Activated naive CD8-positive, alpha-beta T cell treated with anti-CD3 and anti-CD28 coated beads, Interleukin-2, amount 50 U/mL, for 24 hours (primary cell): ENCODE results near the gene CWC22.
"Not testable (repeated sequence)": the region's sequence is repeated elsewhere in the genome, so short reads cannot be mapped to it uniquely, and the experiment has no call there.

ENCODE experiments used
- ATAC-seq: fragments of 150-1000 bp; cut with Tn5 transposase; one replicate; pipeline ENCODE4 v1.10.0; 2021
- DNase-seq: peaks from one replicate; pipeline ENCODE4 v3.0.0; 2021
- H3K27ac Mint-ChIP-seq: one replicate; pipeline ENCODE4 v1.8.0; 2021; ENCODE audit warnings: mild to moderate bottlenecking, mixed read lengths
- H3K27me3 Mint-ChIP-seq: one replicate; pipeline ENCODE4 v1.8.0; 2021; ENCODE audit warnings: mixed read lengths
- H3K36me3 Mint-ChIP-seq: one replicate; pipeline ENCODE4 v1.8.0; 2021; ENCODE audit warnings: low read depth, mixed read lengths
- H3K4me1 Mint-ChIP-seq: one replicate; pipeline ENCODE4 v1.8.0; 2021; ENCODE audit warnings: mixed read lengths
- H3K4me3 Mint-ChIP-seq: one replicate; pipeline ENCODE4 v1.8.0; 2021; ENCODE audit warnings: mild to moderate bottlenecking, moderate library complexity, mixed read lengths
- H3K9me3 Mint-ChIP-seq: one replicate; pipeline ENCODE4 v1.8.0; 2021; ENCODE audit warnings: mixed read lengths

CWC22 gene

DNA sequence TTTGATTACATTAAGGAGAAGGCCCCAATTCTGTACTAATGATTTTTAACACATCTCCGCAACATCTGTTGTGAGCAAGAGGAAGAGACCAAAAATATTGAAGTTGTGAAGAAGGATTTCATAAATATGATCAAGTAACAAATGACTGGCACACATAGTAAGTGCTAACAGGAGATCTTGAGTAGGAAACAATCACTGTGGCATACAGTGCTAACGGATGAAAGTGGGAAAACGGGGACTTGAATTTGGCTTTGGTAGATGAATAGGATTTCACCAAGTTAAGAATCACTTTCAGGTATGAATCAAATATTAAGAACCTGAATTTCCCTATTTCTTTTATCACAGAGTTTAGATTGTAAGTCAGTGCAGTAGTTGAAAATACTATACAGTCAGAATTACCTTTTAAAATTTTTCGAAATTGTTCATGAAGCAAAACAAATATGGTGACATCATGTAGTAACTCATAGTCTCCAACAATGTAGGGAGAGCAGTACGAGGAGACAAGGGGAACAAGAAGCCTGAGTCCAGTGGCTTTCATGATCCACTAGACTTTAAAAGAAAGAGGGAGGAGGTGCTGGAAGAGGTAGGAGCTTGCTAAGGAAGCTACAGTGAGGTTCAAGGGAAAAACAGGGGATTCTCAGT is 16.3 kb downstream of the CWC22 start:
- ATAC-seq, result no peak
- H3K4me3 Mint-ChIP-seq, result no peak overlapping the region
- H3K27ac Mint-ChIP-seq, result peak overlapping the region; percentile 48
- H3K4me1 Mint-ChIP-seq, result peaks cover 36% of the 10 kb centered on the region
- peaks cover 45% of the 10 kb centered on the region for H3K36me3 Mint-ChIP-seq
- no peaks in the 10 kb centered on the region for H3K27me3 Mint-ChIP-seq
- H3K9me3 Mint-ChIP-seq, result no peaks in the 10 kb centered on the region
- no peak for DNase-seq

DNA sequence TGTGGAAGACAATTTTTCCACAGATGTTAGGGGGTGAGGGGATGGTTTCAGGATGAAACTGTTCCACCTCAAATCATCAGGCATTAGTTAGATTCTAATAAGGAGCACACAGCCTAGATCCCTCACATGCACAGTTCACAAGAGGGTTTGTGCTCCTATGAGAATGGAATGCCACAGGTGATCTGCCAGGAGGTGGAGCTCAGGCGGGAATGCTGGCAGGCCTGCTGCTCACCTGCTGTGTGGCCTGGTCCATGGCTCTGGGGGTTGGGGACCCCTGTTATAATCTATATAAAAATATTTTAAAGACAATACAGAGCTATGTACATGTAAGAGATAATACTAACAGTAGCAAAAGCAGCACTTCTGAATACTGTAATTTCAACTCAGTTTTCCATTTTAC is 19.2 kb downstream of the CWC22 start:
- Mint-ChIP-seq H3K36me3 (peaks cover 67% of the 10 kb centered on the region), H3K27ac (no peak overlapping the region), H3K27me3 (no peaks in the 10 kb centered on the region), H3K9me3 (no peaks in the 10 kb centered on the region), H3K4me3 (no peak overlapping the region), H3K4me1 (peaks cover 24% of the 10 kb centered on the region)
- DNase-seq (no peak), ATAC-seq (no peak)

DNA sequence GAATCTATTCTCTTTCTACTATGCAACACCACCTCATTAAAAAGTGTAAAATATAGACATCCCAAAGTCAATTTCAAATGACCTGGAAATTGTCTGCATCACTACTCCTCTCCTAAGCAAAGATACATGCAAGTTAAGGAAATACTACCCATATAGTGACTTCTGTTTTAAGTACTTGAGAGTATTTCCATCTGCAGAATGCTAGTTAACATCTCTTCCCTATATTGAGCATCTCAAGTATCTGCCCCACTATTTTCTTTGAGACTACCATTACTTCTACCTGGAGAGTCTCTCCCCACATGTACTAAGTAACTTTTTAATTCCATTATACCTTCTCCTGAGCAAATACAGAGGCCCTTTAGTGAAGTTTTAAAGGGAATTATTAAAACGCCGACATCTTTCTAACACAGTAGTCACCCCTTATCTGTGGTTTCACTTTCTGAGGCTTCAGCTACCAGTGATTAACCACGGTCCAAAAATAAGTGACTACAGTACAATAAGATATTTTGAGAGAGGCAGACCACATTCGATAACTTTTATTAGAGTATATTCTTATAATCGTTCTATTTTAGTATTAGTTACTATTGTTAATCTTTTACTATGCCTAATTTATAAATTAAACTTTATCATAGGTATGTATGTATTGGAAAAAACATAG is 21.8 kb downstream of the CWC22 start:
- Mint-ChIP-seq H3K36me3 (peaks cover 61% of the 10 kb centered on the region), H3K4me1 (peaks cover 4% of the 10 kb centered on the region), H3K27ac (no peak overlapping the region), H3K4me3 (no peak overlapping the region), H3K9me3 (no peaks in the 10 kb centered on the region), H3K27me3 (no peaks in the 10 kb centered on the region)
- no peak for DNase-seq
- no peak for ATAC-seq

- no peak for ATAC-seq
- no peaks in the 10 kb centered on the region for H3K9me3 Mint-ChIP-seq
- H3K36me3 Mint-ChIP-seq, result peaks cover 65% of the 10 kb centered on the region
- no peak overlapping the region for H3K4me3 Mint-ChIP-seq
- no peak for DNase-seq
- H3K27me3 Mint-ChIP-seq, result no peaks in the 10 kb centered on the region
- no peaks in the 10 kb centered on the region for H3K4me1 Mint-ChIP-seq
- H3K27ac Mint-ChIP-seq, result no peak overlapping the region
Measured at GRCh38 chr2:179983250-179983932, 23.7 kb downstream of the CWC22 start.

DNA sequence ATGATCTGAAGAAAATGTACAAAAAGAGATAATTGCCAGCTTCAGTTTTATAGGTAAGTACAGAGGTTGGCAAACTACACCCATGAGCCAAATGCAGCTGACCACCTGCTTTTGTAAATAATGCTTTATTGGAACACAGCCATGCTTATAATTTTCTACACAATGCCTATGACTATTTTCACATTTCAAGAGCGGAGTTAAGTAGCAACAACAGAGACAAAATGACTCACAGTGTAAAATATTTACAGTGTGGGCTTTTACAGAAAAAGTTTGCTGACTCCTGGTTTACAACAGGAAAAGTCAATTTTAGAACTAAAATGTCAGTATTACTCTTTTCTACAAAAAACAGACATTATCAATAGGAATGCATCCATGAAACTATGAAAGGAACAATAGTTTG is 26.0 kb downstream of the CWC22 start:
- DNase-seq (no peak), ATAC-seq (no peak)
- no peaks in the 10 kb centered on the region for H3K27me3 Mint-ChIP-seq
- H3K36me3 Mint-ChIP-seq, result peaks cover 66% of the 10 kb centered on the region
- no peaks in the 10 kb centered on the region for H3K9me3 Mint-ChIP-seq
- no peak overlapping the region for H3K4me3 Mint-ChIP-seq
- H3K4me1 Mint-ChIP-seq, result no peaks in the 10 kb centered on the region
- no peak overlapping the region for H3K27ac Mint-ChIP-seq

DNA sequence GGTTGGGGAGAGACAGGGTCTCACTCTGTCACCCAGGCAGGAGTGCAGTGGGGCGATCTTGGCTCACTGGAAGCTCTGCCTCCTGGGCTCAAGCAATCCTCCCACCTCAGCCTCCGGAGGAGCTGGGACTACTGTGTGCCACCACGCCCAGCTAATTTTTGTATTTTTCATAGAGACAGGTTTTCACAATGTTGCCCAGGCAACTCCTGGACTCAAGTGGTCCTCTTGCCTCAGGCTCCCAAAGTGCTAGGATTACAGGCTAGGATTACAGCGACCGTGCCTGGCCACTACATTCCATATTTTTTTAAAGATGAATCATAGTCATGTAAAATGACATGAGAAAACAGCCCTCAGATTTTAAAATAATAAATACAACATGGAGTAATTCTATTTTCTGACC is 32.3 kb downstream of the CWC22 start:
- Mint-ChIP-seq H3K4me1 (no peaks in the 10 kb centered on the region), H3K36me3 (peaks cover 50% of the 10 kb centered on the region), H3K27ac (no peak overlapping the region), H3K9me3 (no peaks in the 10 kb centered on the region), H3K4me3 (no peak overlapping the region), H3K27me3 (no peaks in the 10 kb centered on the region)
- ATAC-seq (no peak), DNase-seq (no peak)

DNA sequence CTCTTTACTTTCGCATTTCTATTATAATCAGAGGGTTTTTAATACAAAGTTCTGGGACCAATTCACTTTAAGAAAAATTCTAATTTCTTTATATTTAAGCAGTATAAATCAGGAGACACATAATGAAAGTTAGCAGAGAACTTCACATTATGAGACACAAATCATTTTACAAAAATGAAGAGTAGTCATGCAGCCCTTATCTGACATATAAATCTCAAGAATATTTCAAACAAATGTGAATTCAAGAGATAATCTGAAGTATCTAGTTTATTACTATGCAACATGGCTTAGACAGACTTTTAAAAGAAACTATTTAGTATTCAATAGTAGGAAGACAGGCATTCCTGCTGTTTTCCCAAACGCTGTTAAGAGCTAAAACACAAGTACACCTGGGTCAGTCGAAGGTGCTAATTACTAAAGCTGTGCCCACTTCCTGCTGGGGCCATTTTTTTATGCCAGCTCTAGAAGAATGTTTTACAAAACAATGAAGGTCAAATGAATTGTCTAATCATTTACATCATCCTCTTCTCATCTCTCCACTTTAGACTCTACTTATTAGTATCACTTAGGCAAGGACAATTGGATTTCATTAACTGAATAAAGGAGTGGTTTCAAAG is 40.2 kb downstream of the CWC22 start:
- H3K4me3 Mint-ChIP-seq, result no peak overlapping the region
- no peaks in the 10 kb centered on the region for H3K27me3 Mint-ChIP-seq
- H3K27ac Mint-ChIP-seq, result no peak overlapping the region
- peaks cover 49% of the 10 kb centered on the region for H3K36me3 Mint-ChIP-seq
- DNase-seq (no peak), ATAC-seq (no peak)
- peaks cover 6% of the 10 kb centered on the region for H3K4me1 Mint-ChIP-seq
- no peaks in the 10 kb centered on the region for H3K9me3 Mint-ChIP-seq

GRCh38 chr2:179965291-179966258 is 41.5 kb downstream of the CWC22 start:
- Mint-ChIP-seq H3K27ac (peak overlapping the region; percentile 4), H3K27me3 (no peaks in the 10 kb centered on the region), H3K9me3 (no peaks in the 10 kb centered on the region), H3K36me3 (peaks cover 50% of the 10 kb centered on the region), H3K4me3 (no peak overlapping the region), H3K4me1 (peaks cover 6% of the 10 kb centered on the region)
- ATAC-seq (no peak), DNase-seq (no peak)

GRCh38 chr2:179963626-179964025 is 43.5 kb downstream of the CWC22 start:
- H3K36me3 Mint-ChIP-seq, result peaks cover 45% of the 10 kb centered on the region

GRCh38 chr2:179958251-179958650 is 48.8 kb downstream of the CWC22 start:
- not testable (repeated sequence) for DNase-seq, H3K4me1 Mint-ChIP-seq, ATAC-seq, H3K27me3 Mint-ChIP-seq, H3K27ac Mint-ChIP-seq, H3K4me3 Mint-ChIP-seq, H3K9me3 Mint-ChIP-seq
- H3K36me3 Mint-ChIP-seq, result peaks cover 38% of the 10 kb centered on the region

More at GRCh38 chr2:179963626-179964025, 43.5 kb downstream of the CWC22 start:
- H3K4me3 Mint-ChIP-seq, result no peak overlapping the region
- H3K27ac Mint-ChIP-seq, result peak overlapping the region; percentile 73
- DNase-seq, result no peak
- H3K27me3 Mint-ChIP-seq, result no peaks in the 10 kb centered on the region
- no peak for ATAC-seq
- H3K9me3 Mint-ChIP-seq, result no peaks in the 10 kb centered on the region
- peaks cover 6% of the 10 kb centered on the region for H3K4me1 Mint-ChIP-seq

GRCh38 chr2:179954026-179954425 is 53.1 kb downstream of the CWC22 start:
- H3K9me3 Mint-ChIP-seq, result no peaks in the 10 kb centered on the region
- no peak for ATAC-seq
- H3K27me3 Mint-ChIP-seq, result no peaks in the 10 kb centered on the region
- H3K4me3 Mint-ChIP-seq, result no peak overlapping the region
- no peak overlapping the region for H3K27ac Mint-ChIP-seq
- DNase-seq, result no peak
- H3K4me1 Mint-ChIP-seq, result no peaks in the 10 kb centered on the region
- peaks cover 44% of the 10 kb centered on the region for H3K36me3 Mint-ChIP-seq

- H3K4me3 Mint-ChIP-seq, result no peak overlapping the region
- no peak for DNase-seq
- peaks cover 49% of the 10 kb centered on the region for H3K36me3 Mint-ChIP-seq
- no peaks in the 10 kb centered on the region for H3K4me1 Mint-ChIP-seq
- no peaks in the 10 kb centered on the region for H3K27me3 Mint-ChIP-seq
- H3K27ac Mint-ChIP-seq, result no peak overlapping the region
- no peak for ATAC-seq
- no peaks in the 10 kb centered on the region for H3K9me3 Mint-ChIP-seq
Measured at GRCh38 chr2:179953359-179953758, 53.7 kb downstream of the CWC22 start.

DNA sequence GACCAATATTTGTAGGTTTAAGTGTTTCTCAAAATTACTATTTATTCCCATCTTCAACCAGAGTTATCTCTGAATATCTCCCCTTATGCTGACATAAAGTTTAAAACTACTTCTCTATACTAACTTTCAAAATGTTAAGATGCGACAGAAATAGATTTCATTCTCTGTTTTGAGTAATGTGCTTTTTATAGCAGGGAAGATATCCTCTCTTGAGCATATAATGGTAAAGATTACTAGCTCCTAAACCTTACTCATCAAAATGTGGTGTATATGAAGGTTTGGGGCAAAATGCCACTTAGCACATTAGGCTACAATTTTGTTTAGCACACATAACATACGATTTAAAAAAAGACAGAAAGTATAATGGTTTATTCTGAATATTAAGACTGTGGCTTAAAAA is 54.4 kb downstream of the CWC22 start:
- Mint-ChIP-seq H3K27ac (no peak overlapping the region), H3K27me3 (no peaks in the 10 kb centered on the region), H3K4me3 (no peak overlapping the region), H3K4me1 (no peaks in the 10 kb centered on the region), H3K9me3 (no peaks in the 10 kb centered on the region), H3K36me3 (peaks cover 50% of the 10 kb centered on the region)
- ATAC-seq (no peak), DNase-seq (no peak)

GRCh38 chr2:179951680-179952079 is 55.4 kb downstream of the CWC22 start:
- DNase-seq (no peak), ATAC-seq (no peak)
- H3K4me1 Mint-ChIP-seq, result no peaks in the 10 kb centered on the region
- no peaks in the 10 kb centered on the region for H3K27me3 Mint-ChIP-seq
- H3K27ac Mint-ChIP-seq, result no peak overlapping the region
- no peaks in the 10 kb centered on the region for H3K9me3 Mint-ChIP-seq
- no peak overlapping the region for H3K4me3 Mint-ChIP-seq
- peaks cover 51% of the 10 kb centered on the region for H3K36me3 Mint-ChIP-seq
